Middle frontal gyrus (tissue), 1 donor: Measurements from ENCODE around the gene WDR46.
"Not testable (repeated sequence)": the region's sequence is repeated elsewhere in the genome, so short reads cannot be mapped to it uniquely, and the experiment has no call there.

Experiments used
- DNase-seq: peaks from one replicate; pipeline ENCODE4 v3.0.0-alpha.2; 2015; ENCODE audit warnings: low spot score; ENCODE audit errors: extremely low spot score

Gene WDR46

GRCh38 chr6:33271117-33271467, 17.9 kb downstream of the WDR46 start:
- DNase-seq = no peak

DNA sequence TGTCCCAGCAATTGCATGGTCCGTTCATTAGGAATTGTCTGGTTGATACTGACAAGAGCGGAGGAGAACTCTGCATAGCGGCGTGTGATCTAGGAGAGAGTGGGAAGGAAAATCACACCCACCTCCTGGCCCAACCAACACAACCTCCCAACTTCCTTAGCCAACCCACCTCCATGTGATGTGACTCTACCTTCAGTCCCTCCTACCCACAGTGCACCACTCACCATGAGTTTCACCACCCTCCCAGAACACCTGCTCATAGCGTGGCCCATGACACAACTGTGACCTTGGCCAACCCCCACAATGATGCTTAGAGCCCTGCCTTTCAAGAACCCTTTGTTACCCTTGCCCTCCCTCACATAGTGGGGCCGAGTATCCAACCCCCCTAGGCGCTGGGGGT, 25.0 kb downstream of the WDR46 start:
- DNase-seq = no peak

DNA sequence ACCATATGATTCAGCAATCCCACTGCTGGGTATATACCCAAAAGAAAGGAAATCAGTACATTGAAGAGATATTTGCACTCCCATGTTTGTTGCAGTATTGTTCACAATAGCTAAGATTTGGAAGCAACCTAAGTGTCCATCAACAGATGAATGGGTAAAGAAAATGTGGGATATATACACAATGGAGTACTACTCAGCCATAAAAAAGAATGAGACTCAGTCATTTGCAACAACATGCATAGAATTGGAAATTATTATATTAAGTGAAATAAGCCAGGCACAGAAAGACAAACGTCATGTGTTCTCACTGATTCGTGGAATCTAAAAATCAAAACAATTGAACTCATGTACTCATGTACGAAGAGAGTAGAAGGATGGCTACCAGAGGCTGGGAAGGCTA, 26.5 kb downstream of the WDR46 start:
- DNase-seq = not testable (repeated sequence)

DNA sequence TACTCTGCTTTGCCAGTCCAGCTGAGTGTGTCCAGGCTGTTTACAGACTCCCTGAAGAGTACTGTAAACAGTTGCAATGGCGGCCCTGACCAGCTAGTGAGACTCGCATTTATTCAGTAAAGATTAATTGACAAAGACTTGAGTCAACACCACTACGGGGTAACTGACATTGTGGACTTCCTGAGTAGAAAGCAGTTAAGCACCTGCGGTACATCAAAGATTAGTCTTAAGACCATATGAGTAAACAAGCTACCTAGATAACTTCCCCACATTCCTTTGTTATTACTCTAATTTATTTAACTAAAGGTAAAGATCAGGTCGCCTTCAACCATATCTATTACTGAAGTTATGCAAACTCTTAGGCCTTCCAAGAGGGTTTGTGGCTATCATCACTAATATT, 30.0 kb downstream of the WDR46 start:
- DNase-seq = no peak

- no peak for DNase-seq
These were observed 34.4 kb downstream of the WDR46 start for GRCh38 chr6:33254591-33254990.

- DNase-seq = no peak
These were observed 36.3 kb downstream of the WDR46 start for GRCh38 chr6:33252759-33253158.

- DNase-seq = no peak
These were observed 37.5 kb downstream of the WDR46 start for GRCh38 chr6:33251395-33252012.

- no peak for DNase-seq
These were observed 38.3 kb downstream of the WDR46 start for GRCh38 chr6:33250731-33251130.

DNA sequence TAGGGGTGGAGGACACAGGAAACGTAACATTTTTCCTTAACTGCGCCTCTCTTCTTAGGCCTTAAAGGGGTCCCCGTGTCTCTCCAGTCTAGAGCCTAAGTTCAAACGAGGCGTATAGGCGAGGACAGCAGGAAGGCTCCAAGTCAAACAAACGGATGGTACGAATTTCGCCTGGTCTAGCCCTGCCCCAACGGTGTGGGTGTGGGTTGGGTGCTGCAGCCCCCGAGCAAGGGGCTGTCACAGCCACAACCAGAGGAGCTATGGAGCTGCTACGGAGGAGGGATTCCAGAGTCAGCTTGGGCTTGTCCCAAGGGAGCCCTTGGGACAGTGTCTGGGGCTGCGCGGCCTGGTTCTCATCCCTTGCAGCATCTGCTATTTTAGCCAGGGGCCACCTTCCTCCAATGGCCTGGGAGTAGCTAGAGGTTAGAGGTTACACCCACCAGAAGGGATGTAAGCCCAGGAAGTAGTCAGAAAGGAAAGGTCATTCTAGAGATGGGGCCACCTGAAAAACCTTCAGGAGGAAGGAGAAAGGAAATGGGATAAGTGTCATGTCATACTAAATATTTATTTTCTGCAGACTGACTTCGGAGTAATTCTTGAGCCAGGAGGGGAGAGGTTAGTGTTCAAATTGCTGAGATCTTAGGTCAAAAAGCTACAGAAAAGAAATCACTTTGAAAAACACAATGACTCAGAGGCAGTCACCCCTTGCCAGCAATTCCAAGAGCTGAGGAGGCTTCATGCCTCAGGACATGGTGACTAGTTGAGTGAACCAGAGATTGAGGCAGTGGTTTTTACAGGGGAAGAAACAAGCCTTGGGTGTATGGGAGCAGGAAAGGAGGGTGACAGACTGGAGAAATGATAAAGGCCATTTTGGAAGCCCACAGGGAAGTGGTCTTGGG, 39.1 kb downstream of the WDR46 start:
- no peak for DNase-seq

- peak; percentile 97 for DNase-seq
These were observed 39.9 kb downstream of the WDR46 start for GRCh38 chr6:33248932-33249731.

GRCh38 chr6:33248643-33248931, 40.5 kb downstream of the WDR46 start:
- no peak for DNase-seq

- peak; percentile 71 for DNase-seq
These were observed 40.9 kb downstream of the WDR46 start for GRCh38 chr6:33247977-33248642.

DNA sequence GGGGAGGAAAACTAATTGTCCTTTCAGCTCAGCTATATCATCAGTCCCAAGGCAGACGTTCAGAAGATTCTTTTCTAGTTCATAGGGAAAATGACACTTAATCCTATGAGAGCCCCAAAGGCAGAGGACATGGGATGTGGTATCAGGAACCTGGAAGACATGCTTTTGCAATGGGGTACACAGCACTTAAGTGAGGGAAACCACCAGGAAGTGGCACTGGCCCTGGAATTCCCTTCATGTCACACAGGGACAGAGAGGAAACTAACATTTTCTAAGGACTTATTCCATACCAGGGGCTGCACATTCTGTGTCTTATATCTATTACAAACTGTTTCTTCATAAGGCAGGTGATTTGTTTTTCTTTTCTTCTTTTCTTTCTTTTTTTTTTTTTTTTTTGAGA, 45.6 kb downstream of the WDR46 start:
- no peak for DNase-seq

DNA sequence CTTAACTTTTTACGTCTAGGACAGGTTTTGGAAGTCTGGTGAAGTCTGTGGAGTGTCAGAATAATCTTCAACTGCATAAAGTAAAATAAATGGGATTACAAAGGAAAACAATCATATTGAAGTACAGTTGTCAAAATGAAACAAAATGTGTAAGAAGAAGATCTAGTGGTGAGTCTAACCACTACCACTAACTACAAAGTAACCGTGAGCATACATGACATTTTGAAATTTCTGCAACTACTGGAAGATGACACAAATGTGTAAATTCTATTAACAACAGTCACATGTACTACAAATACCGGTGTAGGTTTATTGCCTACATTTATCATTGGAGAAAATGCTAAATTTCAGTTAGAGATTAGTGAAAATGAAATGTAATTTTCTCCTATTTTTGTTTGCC, 47.1 kb downstream of the WDR46 start:
- no peak for DNase-seq

DNA sequence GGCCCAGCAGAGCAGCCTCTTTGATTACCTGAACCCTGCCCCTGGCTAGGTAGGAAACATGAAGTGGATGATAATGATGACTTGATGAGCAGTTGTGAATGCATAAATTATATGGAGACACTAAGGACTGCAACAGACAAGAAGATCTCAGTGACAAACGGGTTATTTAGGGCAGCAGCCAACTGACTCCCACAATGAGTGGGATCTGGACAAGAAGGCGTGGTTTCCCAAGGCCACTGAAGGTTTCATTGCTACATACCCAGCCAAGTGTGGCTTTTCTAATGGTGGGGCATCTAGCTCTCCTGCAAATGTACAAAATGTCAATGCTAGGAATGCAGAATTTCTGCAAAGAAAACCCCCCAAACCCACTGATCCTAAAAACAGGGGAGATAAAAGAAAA, 51.3 kb downstream of the WDR46 start:
- no peak for DNase-seq

- no peak for DNase-seq
These were observed 52.2 kb downstream of the WDR46 start for GRCh38 chr6:33236852-33237251.

GRCh38 chr6:33236328-33236727, 52.7 kb downstream of the WDR46 start:
- DNase-seq = no peak

DNA sequence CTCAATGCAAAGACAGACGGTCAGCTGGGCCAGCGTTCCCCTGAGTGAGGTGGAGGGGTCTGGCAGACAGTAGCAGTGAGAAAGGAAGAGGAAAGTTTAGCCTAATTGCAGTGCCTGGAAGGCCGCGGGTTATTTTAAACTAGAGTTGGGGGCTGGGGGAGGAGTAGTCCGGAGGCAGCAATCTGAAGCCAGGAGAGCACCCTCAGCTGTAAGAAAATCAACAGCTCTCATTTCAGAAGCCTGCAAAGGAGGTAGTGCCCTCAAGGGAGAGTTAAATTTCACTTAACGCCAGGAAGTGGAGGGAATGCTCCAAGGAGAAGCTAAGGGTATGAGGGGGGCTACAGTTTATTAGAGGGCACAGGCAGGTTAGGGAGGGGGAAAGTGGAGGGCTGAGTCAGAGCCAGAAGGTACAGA, 53.8 kb downstream of the WDR46 start:
- DNase-seq = no peak
